Testis (tissue), 3 donors: ENCODE data around the gene DPP10. TPM values are rescaled to one million over a fixed set of nuclear protein-coding genes. Genes with fewer than 3 reads are reported as not detected.

Experiments
- DNase-seq: peaks from one replicate; pipeline ENCODE4 v3.0.0-alpha.2; 2019
- H3K27ac ChIP-seq, 2 donors: fragments of 200-600 bp; sonication (generic); one replicate each; pipeline ENCODE4 v1.5.1; 2019
- H3K27me3 ChIP-seq: fragments of 200-600 bp; sonication (generic); one replicate; pipeline ENCODE4 v1.5.1; 2019
- H3K36me3 ChIP-seq: fragments of 200-600 bp; sonication (generic); one replicate; pipeline ENCODE4 v1.5.1; 2017; ENCODE audit warnings: low read depth; ENCODE audit errors: missing control alignments
- H3K4me1 ChIP-seq: fragments of 200-600 bp; sonication (generic); one replicate; pipeline ENCODE4 v1.5.1; 2019
- H3K4me3 ChIP-seq, 2 donors: fragments of 200-600 bp; sonication (generic); one replicate each; pipeline ENCODE4 v1.5.1; 2017 to 2019
- H3K9me3 ChIP-seq: fragments of 200-600 bp; sonication (generic); one replicate; pipeline ENCODE4 v1.5.1; 2017
- POLR2A ChIP-seq: fragments of 450-650 bp; IDR thresholded peaks from one replicate; pipeline ENCODE4 v1.6.1; 2017; ENCODE audit warnings: antibody characterized with exemption, mild to moderate bottlenecking, moderate library complexity
- WGBS, 2 donors: methylation state at CpG; one replicate each; pipeline ENCODE4 v1.1.5; 2018; 5-methylcytosine and 5-hydroxymethylcytosine counted together
- intact Hi-C: fragments of 100-400 bp; cut with DNase I; formaldehyde crosslinking; loops from one replicate; pipeline ENCODE4 v1.15.1; 2023; ENCODE audit warnings: low total_unique reads
- polyA plus RNA-seq: library from polyadenylated mRNA; stranded (reverse); fragments of 350-450 nt; fragmentation: Illumina TruSeq; extraction: RNeasy Lipid Tissue Mini Kit (QIAGEN cat#74804); gene quantifications from one replicate; pipeline ENCODE4 v1.2.3, GENCODE V29; 2014; ENCODE audit warnings: low read depth, low replicate concordance; ENCODE audit not compliant: insufficient read depth
- total RNA-seq, 2 donors: library from RNA; depleted of rRNA; stranded (reverse); fragments of >200 nt; gene quantifications; one replicate each; pipeline ENCODE4 v1.2.3, GENCODE V29; 2016
- TF ChIP-seq, protein P1 (sequence below), 3 experiments: fragments of 450-650 bp in 2 of 3; fragments of 200-600 bp in 1 of 3; sonication (generic) in 1 of 3; IDR thresholded peaks; one replicate each; pipeline ENCODE4 v1.5.1; 2016 to 2019; ENCODE audit warnings: antibody characterized with exemption in 3 of 3, mild to moderate bottlenecking in 2 of 3, moderate library complexity in 1 of 3

The DPP10 gene
- total and polyA plus RNA-seq, 3 donors from 2014 or later, result 1.7 to 6.7 (median 6.7) TPM

- DNase-seq, result no peak
- intact Hi-C loops, result no loop called here
- Histone ChIP-seq H3K9me3 (no peaks in the 10 kb centered on the region), H3K27me3 (no peaks in the 10 kb centered on the region), H3K27ac (no peak overlapping the region), H3K4me1 (no peaks in the 10 kb centered on the region), H3K4me3 (no peak overlapping the region), H3K36me3 (no peaks in the 10 kb centered on the region)
- TF ChIP-seq, protein P1, sequence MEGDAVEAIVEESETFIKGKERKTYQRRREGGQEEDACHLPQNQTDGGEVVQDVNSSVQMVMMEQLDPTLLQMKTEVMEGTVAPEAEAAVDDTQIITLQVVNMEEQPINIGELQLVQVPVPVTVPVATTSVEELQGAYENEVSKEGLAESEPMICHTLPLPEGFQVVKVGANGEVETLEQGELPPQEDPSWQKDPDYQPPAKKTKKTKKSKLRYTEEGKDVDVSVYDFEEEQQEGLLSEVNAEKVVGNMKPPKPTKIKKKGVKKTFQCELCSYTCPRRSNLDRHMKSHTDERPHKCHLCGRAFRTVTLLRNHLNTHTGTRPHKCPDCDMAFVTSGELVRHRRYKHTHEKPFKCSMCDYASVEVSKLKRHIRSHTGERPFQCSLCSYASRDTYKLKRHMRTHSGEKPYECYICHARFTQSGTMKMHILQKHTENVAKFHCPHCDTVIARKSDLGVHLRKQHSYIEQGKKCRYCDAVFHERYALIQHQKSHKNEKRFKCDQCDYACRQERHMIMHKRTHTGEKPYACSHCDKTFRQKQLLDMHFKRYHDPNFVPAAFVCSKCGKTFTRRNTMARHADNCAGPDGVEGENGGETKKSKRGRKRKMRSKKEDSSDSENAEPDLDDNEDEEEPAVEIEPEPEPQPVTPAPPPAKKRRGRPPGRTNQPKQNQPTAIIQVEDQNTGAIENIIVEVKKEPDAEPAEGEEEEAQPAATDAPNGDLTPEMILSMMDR (IDR thresholded peaks at IDR 0.05), result no peak
- no peak for TF ChIP-seq POLR2A
- 78 to 84% methylated on average over 4 of the region's 4 CpGs for WGBS, 2 donors
Measured at GRCh38 chr2:114651933-114652332, 209.5 kb downstream of the DPP10 start.

DNA sequence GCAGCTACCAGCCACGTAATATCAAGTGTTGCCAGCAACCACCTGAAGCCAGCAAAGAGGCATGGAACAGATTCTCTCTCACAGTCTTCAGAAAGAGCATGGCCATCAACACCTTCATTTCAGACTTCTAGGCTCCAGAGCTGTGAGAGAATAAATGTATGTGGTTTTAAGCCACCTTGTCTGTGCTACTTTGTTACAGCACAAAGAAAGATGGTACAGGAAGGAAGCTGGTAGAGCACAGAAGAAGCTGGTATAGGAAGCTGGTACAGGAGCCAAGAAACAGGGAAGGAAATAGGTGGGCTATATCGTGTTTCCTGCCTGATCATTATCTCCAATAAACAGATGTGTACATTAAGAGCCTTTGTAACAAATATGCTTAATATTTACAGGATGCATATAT is 217.4 kb downstream of the DPP10 start:
- intact Hi-C loops, result no loop called here
- DNase-seq, result no peak
- no peak for TF ChIP-seq POLR2A
- TF ChIP-seq, protein P1 (IDR thresholded peaks at IDR 0.05), result no peak
- Histone ChIP-seq H3K4me3 (no peak overlapping the region), H3K36me3 (no peaks in the 10 kb centered on the region), H3K27me3 (no peaks in the 10 kb centered on the region), H3K4me1 (no peaks in the 10 kb centered on the region), H3K9me3 (no peaks in the 10 kb centered on the region), H3K27ac (no peak overlapping the region)
- 65 to 68% methylated on average over 2 of the region's 2 CpGs for WGBS, 2 donors

DNA sequence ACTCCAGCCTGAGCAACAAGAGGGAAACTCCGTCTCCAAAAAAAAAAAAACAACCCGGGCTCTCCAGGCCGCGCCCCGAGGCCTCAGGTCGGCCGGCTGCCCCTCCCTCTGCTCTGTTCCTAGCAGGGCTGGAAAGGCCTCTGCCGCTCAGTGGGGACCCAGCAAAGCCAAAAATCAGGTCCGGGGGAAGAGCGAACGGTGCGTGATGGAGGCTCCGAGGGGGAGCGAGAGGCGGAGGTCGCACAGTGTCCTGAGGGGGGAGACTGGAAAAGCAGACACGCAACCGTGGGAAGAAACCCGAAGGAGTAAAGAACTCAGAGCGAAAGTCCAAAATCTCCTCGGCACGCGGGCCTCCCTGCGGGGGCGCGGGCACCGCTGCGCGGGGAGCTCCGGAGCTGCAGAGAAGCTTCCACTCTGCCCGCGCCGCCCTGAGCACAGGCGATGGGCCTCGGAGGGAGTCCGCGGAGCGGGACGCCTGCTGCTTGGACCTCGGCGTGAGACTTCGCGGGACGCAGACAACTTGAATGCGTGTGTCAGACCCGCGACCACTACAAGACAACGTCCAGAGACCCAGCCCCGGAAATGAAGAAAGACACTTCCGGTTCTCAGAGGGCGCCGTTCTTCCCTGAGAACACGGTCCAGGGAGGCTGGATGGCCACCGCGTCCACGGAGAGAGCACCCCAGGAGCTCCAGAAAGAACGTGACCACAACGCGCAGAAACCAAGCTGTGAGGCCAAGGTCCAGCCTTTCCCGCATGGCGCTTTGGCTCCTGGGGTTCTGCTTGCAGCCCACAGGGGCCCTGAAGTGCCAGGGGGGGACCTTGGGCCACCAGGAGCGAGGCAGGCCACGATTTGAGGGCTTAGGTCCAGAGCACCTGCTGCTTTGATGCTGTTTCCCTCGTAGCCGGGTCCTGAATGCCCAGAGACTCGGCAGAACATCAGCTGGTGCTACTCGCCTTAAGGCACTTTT is 219.8 kb downstream of the DPP10 start:
- 15 to 17% methylated on average over 50 to 65 of the region's 67 CpGs for WGBS, 2 donors
- intact Hi-C loops, result no loop called here
- Histone ChIP-seq H3K4me3 (peak overlapping the region; percentile 60 to 68), H3K27me3 (no peaks in the 10 kb centered on the region), H3K27ac (peak overlapping the region; percentile 60 to 76), H3K9me3 (no peaks in the 10 kb centered on the region), H3K36me3 (no peaks in the 10 kb centered on the region), H3K4me1 (no peaks in the 10 kb centered on the region)
- TF ChIP-seq, protein P1 (IDR thresholded peaks at IDR 0.05), result no peak
- no peak for TF ChIP-seq POLR2A
- peak; percentile 81 for DNase-seq

- H3K36me3 ChIP-seq, result no peaks in the 10 kb centered on the region
- H3K4me3 ChIP-seq, result no peak overlapping the region
- TF ChIP-seq, protein P1 (IDR thresholded peaks at IDR 0.05), result no peak
- no peak for TF ChIP-seq POLR2A
- peak overlapping the region; percentile 8 to 45 for H3K27ac ChIP-seq
- peaks cover 7% of the 10 kb centered on the region for H3K4me1 ChIP-seq
- no peak for DNase-seq
- H3K27me3 ChIP-seq, result no peaks in the 10 kb centered on the region
- intact Hi-C loops, result no loop called here
- H3K9me3 ChIP-seq, result no peaks in the 10 kb centered on the region
Measured at GRCh38 chr2:114668415-114668814, 226.0 kb downstream of the DPP10 start.
